Keratinocyte (primary cell): Measurements from ENCODE around the gene PRR18. TPM values are rescaled to one million over a fixed set of nuclear protein-coding genes. Genes with fewer than 3 reads are reported as not detected.

Experiments
- DNase-seq: peaks from one replicate; pipeline ENCODE4 v3.0.0-alpha.2; 2011; ENCODE audit warnings: low read depth, missing footprints, low spot score
- FAIRE-seq: peaks from 2 replicates; lab custom pipeline; 2011; peaks lifted over from hg19 to GRCh38; lab: Jason Lieb, UNC
- H2AFZ ChIP-seq: 2 replicates; pipeline ENCODE4 v1.6.0; 2012; ENCODE audit warnings: low read length, control low read depth, inconsistent platforms; ENCODE audit not compliant: control insufficient read depth
- H3K27ac ChIP-seq: 2 replicates; pipeline ENCODE4 v1.5.1; 2011; ENCODE audit warnings: low read length; ENCODE audit not compliant: control insufficient read depth, insufficient read depth
- H3K27me3 ChIP-seq: 3 replicates; pipeline ENCODE4 v1.6.0; 2011; ENCODE audit warnings: low read length; ENCODE audit not compliant: control insufficient read depth, insufficient read depth; ENCODE audit errors: extremely low read depth
- H3K36me3 ChIP-seq, 2 experiments: 2 replicates in 1 of 2; 3 replicates in 1 of 2; pipeline ENCODE4 v1.5.1; 2011; ENCODE audit warnings: low read length in 2 of 2, mild to moderate bottlenecking in 1 of 2; ENCODE audit not compliant: control insufficient read depth in 2 of 2, insufficient read depth in 2 of 2; ENCODE audit errors: extremely low read depth in 1 of 2
- H3K4me1 ChIP-seq: 3 replicates; pipeline ENCODE4 v1.5.1; 2011; ENCODE audit warnings: low read length; ENCODE audit not compliant: control insufficient read depth, insufficient read depth; ENCODE audit errors: extremely low read depth
- H3K4me2 ChIP-seq: 3 replicates; pipeline ENCODE4 v1.6.0; 2011; ENCODE audit warnings: low read depth, low read length; ENCODE audit not compliant: control insufficient read depth, insufficient read depth; ENCODE audit errors: extremely low read depth
- H3K4me3 ChIP-seq, 3 experiments: fragments of 200-600 bp in 1 of 3; sonication (generic) in 1 of 3; 2 replicates in 2 of 3; 3 replicates in 1 of 3; pipeline ENCODE4 v1.5.1; 2011 to 2016; ENCODE audit warnings: low read length in 3 of 3, mild to moderate bottlenecking in 3 of 3, control low read depth in 2 of 3, inconsistent platforms in 1 of 3, low read depth in 1 of 3, mixed read lengths in 1 of 3, mixed run types in 1 of 3, moderate library complexity in 1 of 3; ENCODE audit not compliant: control insufficient read depth in 2 of 3, insufficient read depth in 2 of 3; ENCODE audit errors: extremely low read depth in 1 of 3
- H3K79me2 ChIP-seq: 2 replicates; pipeline ENCODE4 v1.6.0; 2012; ENCODE audit warnings: low read length; ENCODE audit not compliant: control insufficient read depth, insufficient read depth
- H3K9ac ChIP-seq: 3 replicates; pipeline ENCODE4 v1.6.0; 2011; ENCODE audit warnings: low read length; ENCODE audit not compliant: control insufficient read depth, insufficient read depth; ENCODE audit errors: extremely low read depth
- H3K9me1 ChIP-seq: 3 replicates; pipeline ENCODE4 v1.6.0; 2011; ENCODE audit warnings: low read length; ENCODE audit not compliant: control insufficient read depth, insufficient read depth; ENCODE audit errors: extremely low read depth
- H3K9me3 ChIP-seq: 2 replicates; pipeline ENCODE4 v1.5.1; 2012; ENCODE audit warnings: low read depth, low read length; ENCODE audit not compliant: control insufficient read depth
- H4K20me1 ChIP-seq: 3 replicates; pipeline ENCODE4 v1.6.0; 2011; ENCODE audit warnings: low read length; ENCODE audit not compliant: control insufficient read depth, insufficient read depth; ENCODE audit errors: extremely low read depth
- CTCF ChIP-seq, 3 experiments: IDR thresholded peaks in 1 of 3; conservative IDR thresholded peaks in 1 of 3; optimal IDR thresholded peaks in 1 of 3; 2 replicates in 2 of 3; 3 replicates in 1 of 3; pipeline versions ENCODE3 to v1.5.1; 2011; ENCODE audit warnings: low read length in 3 of 3, mild to moderate bottlenecking in 3 of 3, moderate library complexity in 2 of 3, control low read depth in 1 of 3, inconsistent platforms in 1 of 3; ENCODE audit not compliant: insufficient read depth in 2 of 3; ENCODE audit errors: extremely low read depth in 1 of 3
- EZH2 ChIP-seq: IDR thresholded peaks from one replicate; pipeline ENCODE4 v1.6.1; 2012; ENCODE audit warnings: inconsistent platforms, mild to moderate bottlenecking, low read length, moderate library complexity
- dilution Hi-C: fragments of 300-500 bp; cut with MboI; formaldehyde crosslinking; loops from one replicate; pipeline ENCODE4 v1.7.0; 2020; ENCODE audit warnings: low sequenced_read_pairs; ENCODE audit not compliant: extremely low pct_ligation_motif_present
- polyA plus RNA-seq, 5 experiments: library from polyadenylated mRNA; depleted of rRNA in 3 of 5; stranded (reverse) in 3 of 5; stranded (forward) in 1 of 5; unstranded in 1 of 5; fragments of >200 nt; gene quantifications; 1 replicate in 1 of 5; 2 replicates in 3 of 5; 3 replicates in 1 of 5; pipeline versions ENCODE4 v1.2.1 to v1.2.3, GENCODE V29; 2011 to 2012; ENCODE audit warnings: missing spikeins in 2 of 5, low read depth in 1 of 5, low replicate concordance in 1 of 5

The PRR18 gene
- polyA plus RNA-seq, 1 donor (not counting 4 experiments of a cell fraction or from before 2014, with no cell fraction given) = not detected

- Histone ChIP-seq H3K9me1 (no peaks in the 10 kb centered on the region), H4K20me1 (no peaks in the 10 kb centered on the region), H3K4me1 (no peaks in the 10 kb centered on the region), H2AFZ (no peak overlapping the region), H3K9me3 (no peaks in the 10 kb centered on the region), H3K36me3 (no peaks in the 10 kb centered on the region), H3K9ac (no peak overlapping the region), H3K27ac (no peak overlapping the region), H3K27me3 (peaks cover 5% of the 10 kb centered on the region), H3K4me2 (no peak overlapping the region), H3K79me2 (no peaks in the 10 kb centered on the region), H3K4me3 (no peak overlapping the region)
- no peak for DNase-seq
- no peak for FAIRE-seq
- dilution Hi-C loops = no loop called here
- no peak for TF ChIP-seq EZH2
- TF ChIP-seq CTCF (optimal IDR thresholded peaks at IDR 0.05 in 1 of 3, IDR thresholded peaks at IDR 0.05 in 1 of 3, conservative IDR thresholded peaks at IDR 0.05 in 1 of 3; ENCODE audit: extremely low read depth in 1 of 3, insufficient read depth in 2 of 3, low read length in 3 of 3) = no peak
Measured at GRCh38 chr6:166258854-166259276, 49.3 kb downstream of the PRR18 start.

- TF ChIP-seq CTCF (optimal IDR thresholded peaks at IDR 0.05 in 1 of 3, IDR thresholded peaks at IDR 0.05 in 1 of 3, conservative IDR thresholded peaks at IDR 0.05 in 1 of 3; ENCODE audit: extremely low read depth in 1 of 3, insufficient read depth in 2 of 3, low read length in 3 of 3) = no peak
- TF ChIP-seq EZH2 = no peak
- H3K9me3 ChIP-seq = no peaks in the 10 kb centered on the region
- no peak overlapping the region for H2AFZ ChIP-seq
- H3K9me1 ChIP-seq = no peaks in the 10 kb centered on the region
- H3K27me3 ChIP-seq = peaks cover 13% of the 10 kb centered on the region
- no peaks in the 10 kb centered on the region for H3K4me1 ChIP-seq
- no peak for DNase-seq
- no peak overlapping the region for H3K4me2 ChIP-seq
- H3K4me3 ChIP-seq = no peak overlapping the region
- no peak for FAIRE-seq
- dilution Hi-C loops = no loop called here
- no peak overlapping the region for H3K9ac ChIP-seq
- no peaks in the 10 kb centered on the region for H4K20me1 ChIP-seq
- no peaks in the 10 kb centered on the region for H3K79me2 ChIP-seq
- no peak overlapping the region for H3K27ac ChIP-seq
- H3K36me3 ChIP-seq = no peaks in the 10 kb centered on the region
Measured at GRCh38 chr6:166257911-166258318, 50.3 kb downstream of the PRR18 start.

Other genes with a start within 250 kb of the PRR18 start
- not detected in 3 replicates for gene TBXT, start 140.5 kb downstream of the PRR18 start, polyA plus RNA-seq
- gene SFT2D1, start 34.2 kb upstream of the PRR18 start, polyA plus RNA-seq = 46.6 to 84.3 TPM (median 58.8 TPM) in 3 replicates
- gene MPC1, start 74.5 kb upstream of the PRR18 start, polyA plus RNA-seq = 19.3 to 26.4 TPM (median 24.0 TPM) in 3 replicates